Nucleus accumbens (tissue), 56 donors: ENCODE data around the gene PSRC1.
"Not testable (repeated sequence)": the region's sequence is repeated elsewhere in the genome, so short reads cannot be mapped to it uniquely, and the experiment has no call there.

Experiments used
- DNase-seq, 56 donors: peaks; one replicate each; lab custom pipeline; 2025; lab: John Stamatoyannopoulos, UW

The PSRC1 gene

DNA sequence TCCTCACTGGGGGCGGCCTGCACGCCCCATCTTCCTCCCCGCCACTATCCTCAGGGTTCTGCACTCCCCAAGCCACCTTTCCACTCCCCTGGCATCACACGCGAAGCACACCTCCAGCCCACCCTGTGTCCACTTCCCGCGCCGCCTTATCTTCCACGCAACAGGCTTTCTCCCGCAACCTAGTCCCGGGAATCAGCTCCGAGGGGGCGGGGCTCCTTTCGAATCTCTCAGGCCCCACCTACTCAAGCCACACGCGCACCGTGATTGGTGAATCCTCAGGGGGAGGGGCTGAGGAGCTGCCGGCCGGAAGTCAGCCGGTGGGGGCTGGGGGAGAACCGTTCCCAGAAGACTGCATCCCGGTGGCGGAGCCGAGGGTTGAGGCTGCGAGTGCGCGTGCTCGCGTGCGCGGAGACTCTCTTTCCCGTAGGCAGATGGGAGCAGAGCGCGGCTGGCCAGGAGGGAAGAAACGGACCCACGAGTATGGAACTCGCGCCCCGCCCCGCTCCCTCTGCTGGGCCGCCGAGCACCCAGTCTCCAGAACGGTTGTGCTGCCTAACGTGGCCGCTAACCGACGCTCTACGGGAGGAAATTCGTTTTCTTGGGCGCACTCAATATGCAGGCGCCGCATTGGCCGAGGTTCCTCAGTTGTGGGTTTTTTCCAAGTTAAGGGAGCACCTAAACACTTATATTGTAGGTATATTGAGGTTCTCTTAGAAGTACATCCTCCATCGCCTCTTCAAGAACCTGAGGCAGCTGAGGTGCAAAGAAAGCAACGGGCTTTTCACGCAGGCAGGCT, at the start of gene PSRC1:
Gene PSRC1, minus strand, starts transcription at position 194 of the 796 bp plus-strand sequence.
- DNase-seq: peak; percentile 81 to 99 (median 97)

GRCh38 chr1:109331113-109331512, 48.2 kb upstream of the PSRC1 start:
- DNase-seq: no peak

GRCh38 chr1:109327285-109327684, 44.3 kb upstream of the PSRC1 start:
- peak in 21 of 56 donors; percentile 10 to 76 (median 30) for DNase-seq

DNA sequence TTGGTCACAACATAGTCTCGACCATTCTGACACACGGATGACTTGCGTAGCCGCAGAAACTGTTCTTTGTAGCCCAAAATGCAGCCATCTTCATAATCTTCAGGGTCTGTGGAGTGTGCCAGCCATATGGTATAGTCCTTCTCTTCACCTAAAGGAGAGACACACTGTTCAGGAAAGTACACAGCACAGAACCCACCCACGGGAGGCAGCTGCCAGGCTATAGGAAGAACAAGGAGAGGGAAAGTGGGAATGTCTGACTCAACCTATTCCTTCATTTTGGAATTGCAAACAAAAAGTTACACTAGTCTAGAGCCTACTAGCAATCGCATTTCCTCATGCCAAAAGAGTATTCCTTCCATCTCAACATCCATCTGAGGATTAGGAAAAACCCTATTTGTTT, 40.0 kb upstream of the PSRC1 start:
- DNase-seq: no peak

DNA sequence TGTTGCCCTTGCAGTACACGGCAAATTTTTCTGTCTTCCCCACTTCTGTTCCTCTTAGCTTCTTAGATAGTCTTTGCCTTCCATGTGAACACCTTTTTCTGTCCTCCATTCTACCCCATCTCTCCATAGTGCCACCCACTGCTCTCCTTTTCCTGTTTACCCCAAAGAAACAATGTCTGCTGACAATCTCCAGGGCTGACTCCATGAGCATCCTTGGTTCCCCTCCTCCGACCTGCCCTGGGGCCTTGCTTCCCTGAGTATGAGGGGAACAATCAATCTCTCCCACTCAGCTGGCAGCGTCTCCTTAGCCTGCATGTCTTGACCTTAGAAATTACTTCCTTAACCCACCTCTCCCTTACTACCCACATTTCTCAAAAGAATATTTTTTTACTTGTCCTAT, 36.2 kb upstream of the PSRC1 start:
- DNase-seq: no peak

DNA sequence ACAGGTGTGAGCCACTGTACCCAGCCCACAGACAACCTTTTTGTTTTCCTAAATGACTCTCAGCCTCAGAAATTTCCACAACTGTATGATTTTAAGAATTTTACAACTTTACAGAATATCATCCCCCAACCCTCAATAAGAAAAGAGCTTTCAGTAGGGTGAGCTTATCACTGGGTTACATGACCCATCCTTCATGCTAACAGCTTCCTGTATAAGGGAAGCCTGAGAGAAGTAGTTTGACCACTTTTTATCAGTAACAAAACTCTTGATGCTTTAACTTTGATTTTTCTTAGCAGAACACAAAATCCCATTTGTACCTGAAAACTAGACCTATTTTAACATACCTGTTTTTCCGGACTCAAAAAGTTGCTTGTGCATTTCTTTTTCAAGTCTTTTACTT, 33.6 kb upstream of the PSRC1 start:
- DNase-seq: no peak

DNA sequence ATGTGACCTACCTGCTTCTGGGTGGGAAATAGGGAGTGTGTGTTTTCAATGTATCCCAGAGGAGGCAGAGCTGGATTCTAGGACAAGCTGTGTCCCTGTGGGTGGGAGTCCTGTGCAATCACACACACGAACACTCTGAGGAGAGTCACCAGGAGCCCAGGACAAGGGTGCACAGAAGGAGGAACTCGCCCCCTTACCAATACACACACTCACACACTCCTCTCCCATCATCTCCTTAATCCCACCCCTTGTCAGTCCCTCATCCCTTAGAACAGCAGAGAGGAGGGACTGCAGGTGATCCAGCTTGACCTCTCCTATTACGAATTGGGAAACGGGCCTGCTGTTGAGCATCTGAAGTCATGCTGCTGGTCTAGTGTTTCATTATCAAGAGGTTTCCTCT, 32.3 kb upstream of the PSRC1 start:
- no peak for DNase-seq

- no peak for DNase-seq
Observed at GRCh38 chr1:109314795-109315194, 31.9 kb upstream of the PSRC1 start.

DNA sequence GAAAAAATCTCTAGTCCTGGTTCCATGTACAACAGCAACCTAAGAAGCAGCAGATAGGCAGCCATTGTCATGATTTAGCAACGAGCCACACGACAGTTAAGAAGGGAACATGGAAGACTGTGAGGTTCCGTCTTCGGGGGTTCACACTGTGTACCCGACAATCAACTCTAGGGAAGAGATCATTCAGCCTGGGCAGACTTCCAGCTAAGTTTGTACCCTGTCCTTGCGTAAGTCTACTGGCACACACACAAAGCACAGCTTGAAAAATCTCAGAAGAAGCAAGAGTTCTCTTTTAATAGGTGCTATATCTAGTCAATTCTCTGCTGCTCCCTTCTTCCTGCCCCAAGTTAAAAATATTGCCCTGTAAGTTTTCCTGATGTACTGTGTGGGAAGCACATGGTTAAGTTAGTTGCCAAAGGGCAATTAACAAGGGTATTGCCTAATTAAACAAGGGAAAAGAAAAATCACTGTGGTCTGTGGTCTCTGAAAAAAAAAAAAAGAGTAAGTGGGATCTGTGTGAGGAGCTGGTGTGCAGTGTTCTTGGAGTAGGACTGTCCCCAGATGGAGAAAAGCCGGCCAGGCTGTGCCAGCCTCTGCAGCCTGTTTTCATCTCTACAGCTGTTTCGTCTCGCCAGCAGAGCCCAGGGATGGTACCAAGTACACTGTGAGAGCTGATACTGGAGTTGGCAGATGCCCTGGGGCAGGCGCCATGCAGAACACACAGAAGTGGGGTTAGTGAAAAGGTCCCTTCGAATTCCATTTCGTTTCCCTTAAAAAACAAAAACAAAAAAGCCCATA, 30.2 kb upstream of the PSRC1 start:
- DNase-seq: peak in 48 of 56 donors; percentile 18 to 93 (median 77)

DNA sequence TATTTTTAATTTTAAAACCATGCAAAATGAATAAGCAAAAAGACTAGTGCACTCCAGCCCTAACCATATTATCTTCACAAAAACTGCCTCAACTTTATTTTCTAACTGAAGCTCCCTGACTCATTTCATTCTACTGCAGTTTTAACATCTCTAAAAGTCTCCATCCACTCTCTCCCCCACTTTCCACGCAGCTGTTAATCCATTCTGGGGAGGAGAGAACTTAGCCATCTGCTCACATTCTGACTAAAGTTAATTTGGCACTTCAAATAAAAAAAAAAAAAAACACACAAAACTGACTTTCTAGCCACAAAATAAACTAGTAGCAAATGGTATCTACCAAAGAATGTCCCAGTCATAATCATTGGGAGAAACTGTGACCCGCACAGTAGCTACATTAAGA, 29.3 kb upstream of the PSRC1 start:
- no peak for DNase-seq

DNA sequence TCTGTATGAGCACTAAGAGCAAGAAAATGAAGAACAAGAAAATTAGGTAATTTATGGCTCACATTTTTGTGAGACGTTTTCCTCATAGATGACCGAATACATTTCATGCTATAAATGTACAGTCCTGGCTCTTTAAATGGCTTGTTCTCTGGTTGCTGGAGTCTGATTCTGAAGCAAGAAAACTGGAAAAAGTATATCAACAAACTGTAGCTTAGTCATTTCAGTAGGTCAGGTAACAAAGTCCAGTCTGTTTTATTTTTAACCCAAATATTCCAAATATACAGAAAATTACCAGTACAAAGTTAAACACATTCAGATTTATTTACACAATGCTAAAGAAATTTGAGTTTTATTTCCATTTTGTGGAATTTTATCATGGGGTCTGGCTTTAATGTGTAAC, 26.4 kb upstream of the PSRC1 start:
- no peak for DNase-seq

- peak in 35 of 56 donors; percentile 16 to 69 (median 37) for DNase-seq
Observed at GRCh38 chr1:109307274-109308021, 24.5 kb upstream of the PSRC1 start.

- peak in 8 of 56 donors; percentile 19 to 43 (median 36) for DNase-seq
Observed at GRCh38 chr1:109306832-109307273, 23.9 kb upstream of the PSRC1 start, which contains the start of gene MYBPHL. MYBPHL (minus strand) TSS chr1:109307011; CDS start chr1:109306991, 20 bp downstream.

DNA sequence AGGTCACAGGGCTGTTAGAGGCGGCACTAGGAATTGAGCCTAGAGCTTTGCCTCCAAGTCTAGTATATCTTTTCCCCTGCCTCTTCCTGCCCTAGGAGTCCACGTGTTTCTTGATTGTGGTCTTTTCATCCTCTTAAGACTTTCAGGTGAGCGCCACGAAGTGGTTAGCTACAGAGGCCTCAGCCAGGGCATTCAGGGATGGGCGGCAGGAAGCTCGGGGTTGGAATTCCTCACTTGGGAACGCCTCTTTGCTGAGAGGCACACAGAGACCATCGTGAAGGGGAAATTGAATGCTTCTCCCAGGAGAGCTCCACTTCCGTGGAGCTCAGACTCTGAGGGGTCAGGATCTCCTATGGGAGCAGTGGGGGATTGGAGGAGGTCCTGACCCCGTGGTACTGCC, 23.0 kb upstream of the PSRC1 start:
- DNase-seq: not testable (repeated sequence)

- peak in 53 of 56 donors; percentile 28 to 92 (median 75) for DNase-seq
Observed at GRCh38 chr1:109304226-109304920, 21.4 kb upstream of the PSRC1 start.

GRCh38 chr1:109301874-109302273, 18.9 kb upstream of the PSRC1 start:
- no peak for DNase-seq

DNA sequence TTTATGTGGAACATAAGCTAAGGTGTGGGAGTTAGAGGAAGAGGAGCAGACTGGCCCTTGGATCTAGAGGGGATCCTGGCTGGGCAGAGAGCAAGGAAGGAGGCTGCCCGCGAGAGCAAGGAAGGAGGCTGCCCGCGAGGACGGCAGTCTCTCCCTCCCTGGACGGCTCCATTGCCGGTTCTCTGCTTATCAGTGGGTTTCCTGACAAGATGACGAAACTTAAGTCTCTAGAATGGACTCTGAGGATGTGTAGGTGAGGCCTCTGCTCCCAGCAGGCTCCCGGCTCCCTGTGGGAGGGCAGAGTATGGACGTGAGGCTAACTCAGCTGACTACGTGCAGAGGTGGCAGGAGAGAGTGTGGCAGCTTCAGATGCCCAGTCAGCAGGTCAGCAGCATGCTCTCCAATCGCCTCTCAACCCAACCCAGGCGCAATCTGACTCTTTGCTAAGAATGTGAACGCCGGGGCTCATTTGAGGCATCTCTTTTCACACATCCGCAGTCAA, 17.8 kb upstream of the PSRC1 start:
- DNase-seq: no peak

DNA sequence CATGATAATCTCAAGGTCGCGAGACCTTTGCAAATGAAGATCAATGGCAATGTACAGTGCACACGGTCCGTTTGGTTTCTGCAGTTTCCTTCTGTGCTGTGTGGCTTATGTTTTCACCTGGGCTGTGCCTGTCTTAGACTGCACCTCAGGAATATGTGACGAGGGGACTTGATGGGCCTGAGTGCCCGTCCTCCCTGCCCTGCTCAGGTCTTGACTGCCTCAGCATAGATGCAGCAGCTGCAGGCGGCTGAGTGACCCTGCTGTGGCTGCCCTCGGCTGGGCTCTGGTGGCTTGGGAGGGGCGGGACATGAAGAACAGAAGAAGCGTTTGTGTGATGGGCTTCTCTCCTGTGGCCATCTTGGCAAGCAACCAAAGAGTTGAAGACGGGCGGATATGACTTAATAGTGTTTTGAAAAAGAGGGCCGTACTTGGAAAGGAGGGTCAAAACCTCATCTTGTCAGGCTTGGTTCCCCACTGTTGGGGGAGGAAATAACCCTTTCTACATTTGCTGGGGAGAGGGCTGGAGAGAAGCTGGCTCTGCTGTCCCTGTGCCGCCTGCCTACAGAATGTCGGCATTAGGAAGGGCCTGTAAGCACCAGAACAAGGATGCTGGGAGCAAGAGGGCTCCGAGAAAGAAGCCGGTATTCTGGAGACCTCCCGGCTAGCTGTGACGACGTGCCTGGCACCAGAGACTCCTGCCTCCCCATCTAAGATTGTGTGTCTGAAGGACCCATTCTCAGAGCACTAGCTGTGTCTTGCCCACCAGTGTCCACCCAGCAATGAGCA, 16.8 kb upstream of the PSRC1 start:
- DNase-seq: peak in 54 of 56 donors; percentile 43 to 95 (median 85)
